B cell (primary cell): ENCODE measurements around the gene EPN1. TPM values are rescaled to one million over a fixed set of nuclear protein-coding genes. Genes with fewer than 3 reads are reported as not detected.

Experiments
- polyA plus RNA-seq: library from polyadenylated mRNA; depleted of rRNA; stranded (reverse); fragments of >200 nt; gene quantifications from 2 replicates; pipeline ENCODE4 v1.2.3, GENCODE V29; 2012
- small RNA-seq: library from RNA; depleted of rRNA; stranded (forward); fragments of <200 nt; gene quantifications from one replicate; pipeline ENCODE3, GENCODE V24; 2012; ENCODE audit warnings: low replicate concordance, low read depth; ENCODE audit not compliant: insufficient read length
- total RNA-seq, 2 donors: library from RNA; stranded (reverse); fragments of 120-200 nt in 1 of 2; gene quantifications; 1 replicate in 1 of 2; 2 replicates in 1 of 2; pipeline versions ENCODE4 v1.2.3 to v1.2.4, GENCODE V29; 2013 to 2022

EPN1 gene
- total and polyA plus RNA-seq, 2 donors (not counting 1 experiment from before 2014, with no cell fraction given): 54.4 to 63.9 TPM

Small RNAs within 50 kb of the gene (small RNA-seq; reads per million reads assigned to genes)
- not detected for gene AC010525.2

Other genes with a start within 250 kb of the EPN1 start
- not detected in 2 replicates for gene SHISA7, start 231.9 kb upstream of the EPN1 start, total RNA-seq
- 0.06 TPM in 1 of 2 replicates, not detected in the other for gene SHISA7, start 231.9 kb upstream of the EPN1 start, polyA plus RNA-seq
- 10.0 and 11.1 TPM in 2 replicates for gene ISOC2, start 213.6 kb upstream of the EPN1 start, total RNA-seq
- gene ISOC2, start 213.6 kb upstream of the EPN1 start, polyA plus RNA-seq: 13.5 and 27.6 TPM in 2 replicates
- gene C19orf85, start 210.5 kb upstream of the EPN1 start, total RNA-seq: not detected in 2 replicates
- gene C19orf85, start 210.5 kb upstream of the EPN1 start, polyA plus RNA-seq: not detected in 2 replicates
- gene ZNF628, start 198.6 kb upstream of the EPN1 start, total RNA-seq: 13.3 and 15.5 TPM in 2 replicates
- 18.3 and 28.6 TPM in 2 replicates for gene ZNF628, start 198.6 kb upstream of the EPN1 start, polyA plus RNA-seq
- gene NAT14, start 190.0 kb upstream of the EPN1 start, total RNA-seq: 10.7 and 12.6 TPM in 2 replicates
- 15.1 and 23.2 TPM in 2 replicates for gene NAT14, start 190.0 kb upstream of the EPN1 start, polyA plus RNA-seq
- gene SSC5D, start 186.8 kb upstream of the EPN1 start, total RNA-seq: 0.44 and 0.58 TPM in 2 replicates
- gene SSC5D, start 186.8 kb upstream of the EPN1 start, polyA plus RNA-seq: 0.22 and 0.46 TPM in 2 replicates
- not detected in 2 replicates for gene SBK2, start 138.1 kb upstream of the EPN1 start, total RNA-seq
- gene SBK2, start 138.1 kb upstream of the EPN1 start, polyA plus RNA-seq: not detected in 2 replicates
- gene SBK3, start 129.7 kb upstream of the EPN1 start, total RNA-seq: not detected in 2 replicates
- gene SBK3, start 129.7 kb upstream of the EPN1 start, polyA plus RNA-seq: not detected in 2 replicates
- gene ZNF579, start 94.4 kb upstream of the EPN1 start, total RNA-seq: 10.3 and 10.8 TPM in 2 replicates
- gene ZNF579, start 94.4 kb upstream of the EPN1 start, polyA plus RNA-seq: 3.7 and 6.7 TPM in 2 replicates
- 21.4 and 26.4 TPM in 2 replicates for gene FIZ1, start 75.7 kb upstream of the EPN1 start, total RNA-seq
- gene FIZ1, start 75.7 kb upstream of the EPN1 start, polyA plus RNA-seq: 7.4 and 8.0 TPM in 2 replicates
- gene ZNF524, start 74.9 kb upstream of the EPN1 start, total RNA-seq: 21.2 and 23.8 TPM in 2 replicates
- 18.0 and 27.4 TPM in 2 replicates for gene ZNF524, start 74.9 kb upstream of the EPN1 start, polyA plus RNA-seq
- gene ZNF865, start 69.6 kb upstream of the EPN1 start, total RNA-seq: 22.7 TPM in 2 replicates
- 9.9 and 11.3 TPM in 2 replicates for gene ZNF865, start 69.6 kb upstream of the EPN1 start, polyA plus RNA-seq
- 9.7 and 11.5 TPM in 2 replicates for gene ZNF784, start 50.7 kb upstream of the EPN1 start, total RNA-seq
- 9.2 and 13.3 TPM in 2 replicates for gene ZNF784, start 50.7 kb upstream of the EPN1 start, polyA plus RNA-seq
- 101 and 126 TPM in 2 replicates for gene ZNF580, start 34.2 kb upstream of the EPN1 start, total RNA-seq
- gene ZNF580, start 34.2 kb upstream of the EPN1 start, polyA plus RNA-seq: 69.8 and 105 TPM in 2 replicates
- gene ZNF581, start 31.6 kb upstream of the EPN1 start, total RNA-seq: 47.3 and 51.3 TPM in 2 replicates
- 38.6 and 48.2 TPM in 2 replicates for gene ZNF581, start 31.6 kb upstream of the EPN1 start, polyA plus RNA-seq
- 25.2 and 28.3 TPM in 2 replicates for gene CCDC106, start 27.0 kb upstream of the EPN1 start, total RNA-seq
- 52.1 and 54.5 TPM in 2 replicates for gene CCDC106, start 27.0 kb upstream of the EPN1 start, polyA plus RNA-seq
- gene U2AF2, start 20.2 kb upstream of the EPN1 start, total RNA-seq: 275 and 278 TPM in 2 replicates
- 275 and 300 TPM in 2 replicates for gene U2AF2, start 20.2 kb upstream of the EPN1 start, polyA plus RNA-seq
- not detected in 2 replicates for gene NLRP9, start 63.2 kb downstream of the EPN1 start, total RNA-seq
- not detected in 2 replicates for gene NLRP9, start 63.2 kb downstream of the EPN1 start, polyA plus RNA-seq
- gene RFPL4A, start 83.9 kb downstream of the EPN1 start, total RNA-seq: not detected in 2 replicates
- gene RFPL4A, start 83.9 kb downstream of the EPN1 start, polyA plus RNA-seq: not detected in 2 replicates
- gene RFPL4AL1, start 93.9 kb downstream of the EPN1 start, total RNA-seq: not detected in 2 replicates
- gene RFPL4AL1, start 93.9 kb downstream of the EPN1 start, polyA plus RNA-seq: not detected in 2 replicates
- gene NLRP11, start 156.8 kb downstream of the EPN1 start, total RNA-seq: 0.12 TPM in 1 of 2 replicates, not detected in the other
- gene NLRP11, start 156.8 kb downstream of the EPN1 start, polyA plus RNA-seq: 0.07 and 0.24 TPM in 2 replicates
- 0.15 and 0.19 TPM in 2 replicates for gene NLRP4, start 161.3 kb downstream of the EPN1 start, total RNA-seq
- gene NLRP4, start 161.3 kb downstream of the EPN1 start, polyA plus RNA-seq: 0.45 and 1.3 TPM in 2 replicates